Smooth muscle cell (in vitro differentiated cells): Measurements from ENCODE around the gene USP40. TPM values are rescaled to one million over a fixed set of nuclear protein-coding genes. Genes with fewer than 3 reads are reported as not detected.
"Not testable (repeated sequence)": the region's sequence is repeated elsewhere in the genome, so short reads cannot be mapped to it uniquely, and the experiment has no call there.

Experiments used
- DNase-seq: peaks from one replicate; lab custom pipeline; 2025; ENCODE audit not compliant: unreplicated experiment; lab: John Stamatoyannopoulos, UW
- H2AFZ ChIP-seq: fragments of 200-600 bp; sonication (generic); 2 replicates; pipeline ENCODE4 v1.6.0; 2016; ENCODE audit warnings: antibody characterized with exemption, low read depth, mild to moderate bottlenecking
- H3F3A ChIP-seq: fragments of 200-600 bp; sonication (generic); 2 replicates; pipeline ENCODE4 v1.6.0; 2017; ENCODE audit warnings: antibody characterized with exemption, low read depth
- H3K27ac ChIP-seq: fragments of 200-600 bp; sonication (generic); 2 replicates; pipeline ENCODE4 v1.5.1; 2016; ENCODE audit warnings: low read depth, mild to moderate bottlenecking
- H3K27me3 ChIP-seq: fragments of 200-600 bp; sonication (generic); 2 replicates; pipeline ENCODE4 v1.6.1; 2016; ENCODE audit warnings: low read depth, mild to moderate bottlenecking
- H3K36me3 ChIP-seq: fragments of 200-600 bp; sonication (generic); 2 replicates; pipeline ENCODE4 v1.5.1; 2016; ENCODE audit warnings: low read depth
- H3K4me1 ChIP-seq: fragments of 200-600 bp; sonication (generic); 2 replicates; pipeline ENCODE4 v1.5.1; 2016; ENCODE audit warnings: low read depth
- H3K4me2 ChIP-seq: fragments of 200-600 bp; sonication (generic); 2 replicates; pipeline ENCODE4 v1.6.0; 2016; ENCODE audit warnings: mild to moderate bottlenecking
- H3K4me3 ChIP-seq: fragments of 200-600 bp; sonication (generic); 2 replicates; pipeline ENCODE4 v1.5.1; 2016; ENCODE audit warnings: mild to moderate bottlenecking
- H3K79me2 ChIP-seq: fragments of 200-600 bp; sonication (generic); 2 replicates; pipeline ENCODE4 v1.6.0; 2016; ENCODE audit warnings: low read depth, mild to moderate bottlenecking
- H3K9ac ChIP-seq: fragments of 200-600 bp; sonication (generic); 2 replicates; pipeline ENCODE4 v1.6.0; 2016; ENCODE audit warnings: low read depth
- H3K9me3 ChIP-seq: fragments of 200-600 bp; sonication (generic); replicated peaks from 2 replicates; pipeline ENCODE4 v1.5.1; 2016; ENCODE audit warnings: low read depth
- H4K20me1 ChIP-seq: fragments of 200-600 bp; sonication (generic); 2 replicates; pipeline ENCODE4 v1.6.0; 2016; ENCODE audit warnings: low read depth
- WGBS: methylation state at CpG from one replicate; pipeline ENCODE4 v1.1.7; 2016; ENCODE audit warnings: low lambda C conversion rate; 5-methylcytosine and 5-hydroxymethylcytosine counted together
- polyA plus RNA-seq: library from polyadenylated mRNA; unstranded; fragments of >200 nt; fragmentation: Nextera tagmentation; extraction: Ambion mirVana; gene quantifications from 2 replicates; pipeline ENCODE4 v1.2.1, GENCODE V29; 2016
- total RNA-seq: library from RNA; depleted of rRNA; stranded (reverse); fragments of >200 nt; gene quantifications from 2 replicates; pipeline ENCODE4 v1.2.3, GENCODE V29; 2014
- TF ChIP-seq, protein P1 (sequence below): fragments of 200-600 bp; sonication (generic); IDR thresholded peaks from 2 replicates; pipeline ENCODE4 v1.5.1; 2017; ENCODE audit warnings: borderline replicate concordance, mild to moderate bottlenecking, antibody characterized with exemption; ENCODE audit not compliant: insufficient read depth, poor library complexity, severe bottlenecking

USP40 gene
- total and polyA plus RNA-seq, 2 experiments from 2014 or later: 9.4 to 23.6 TPM

DNA sequence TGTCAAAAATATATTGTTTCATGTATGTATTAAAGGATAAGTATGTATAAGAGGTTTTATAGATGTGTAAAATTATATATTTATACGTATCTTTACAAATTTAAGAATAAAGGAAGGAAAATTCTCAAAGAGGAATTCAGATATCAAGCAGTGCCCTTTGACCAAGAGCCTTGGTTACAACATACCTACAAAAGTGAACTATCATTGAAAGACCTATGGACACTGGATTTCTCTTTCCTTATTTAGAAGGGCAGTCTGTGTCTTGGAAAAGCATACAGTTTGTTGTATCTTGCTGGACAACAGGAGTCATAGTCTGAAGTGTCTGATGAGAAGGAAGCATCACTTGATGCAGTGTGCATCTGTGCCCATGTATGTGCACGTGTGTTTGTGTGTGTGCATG lies 21.8 kb upstream of the USP40 start:
- no peak overlapping the region for H3K27ac ChIP-seq
- H2AFZ ChIP-seq: no peak overlapping the region
- no peaks in the 10 kb centered on the region for H3K4me1 ChIP-seq
- H3K36me3 ChIP-seq: no peaks in the 10 kb centered on the region
- H3K27me3 ChIP-seq: no peaks in the 10 kb centered on the region
- H3F3A ChIP-seq: no peaks in the 10 kb centered on the region
- WGBS: 89% methylated on average over 2 of the region's 2 CpGs
- no peak for DNase-seq
- H3K79me2 ChIP-seq: no peaks in the 10 kb centered on the region
- H3K4me3 ChIP-seq: no peak overlapping the region
- H3K9me3 ChIP-seq: no peaks in the 10 kb centered on the region
- H3K4me2 ChIP-seq: no peak overlapping the region
- H4K20me1 ChIP-seq: no peaks in the 10 kb centered on the region
- H3K9ac ChIP-seq: no peak overlapping the region
- TF ChIP-seq, protein P1, sequence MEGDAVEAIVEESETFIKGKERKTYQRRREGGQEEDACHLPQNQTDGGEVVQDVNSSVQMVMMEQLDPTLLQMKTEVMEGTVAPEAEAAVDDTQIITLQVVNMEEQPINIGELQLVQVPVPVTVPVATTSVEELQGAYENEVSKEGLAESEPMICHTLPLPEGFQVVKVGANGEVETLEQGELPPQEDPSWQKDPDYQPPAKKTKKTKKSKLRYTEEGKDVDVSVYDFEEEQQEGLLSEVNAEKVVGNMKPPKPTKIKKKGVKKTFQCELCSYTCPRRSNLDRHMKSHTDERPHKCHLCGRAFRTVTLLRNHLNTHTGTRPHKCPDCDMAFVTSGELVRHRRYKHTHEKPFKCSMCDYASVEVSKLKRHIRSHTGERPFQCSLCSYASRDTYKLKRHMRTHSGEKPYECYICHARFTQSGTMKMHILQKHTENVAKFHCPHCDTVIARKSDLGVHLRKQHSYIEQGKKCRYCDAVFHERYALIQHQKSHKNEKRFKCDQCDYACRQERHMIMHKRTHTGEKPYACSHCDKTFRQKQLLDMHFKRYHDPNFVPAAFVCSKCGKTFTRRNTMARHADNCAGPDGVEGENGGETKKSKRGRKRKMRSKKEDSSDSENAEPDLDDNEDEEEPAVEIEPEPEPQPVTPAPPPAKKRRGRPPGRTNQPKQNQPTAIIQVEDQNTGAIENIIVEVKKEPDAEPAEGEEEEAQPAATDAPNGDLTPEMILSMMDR: no peak

DNA sequence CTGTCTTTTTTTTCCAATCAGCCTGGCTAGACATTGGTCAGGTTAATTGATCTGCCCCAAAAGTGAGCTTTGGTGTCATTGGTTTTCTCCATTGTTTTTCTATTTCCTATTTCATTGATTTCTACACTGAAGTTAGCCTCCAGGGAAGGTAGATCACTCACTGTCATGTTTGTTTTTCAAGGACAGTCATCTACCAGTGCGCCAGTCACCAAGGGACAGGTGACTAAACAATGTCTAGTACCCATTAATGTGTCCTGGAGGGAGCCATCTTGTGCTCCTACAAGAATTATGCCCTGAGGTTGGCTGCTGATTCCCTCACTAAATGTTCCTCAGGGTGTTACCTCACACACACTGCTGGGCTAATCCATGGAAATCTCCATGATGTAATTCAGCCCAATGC lies 17.6 kb upstream of the USP40 start:
- H3K9ac ChIP-seq: no peak overlapping the region
- TF ChIP-seq, protein P1: no peak
- no peaks in the 10 kb centered on the region for H4K20me1 ChIP-seq
- H3K79me2 ChIP-seq: no peaks in the 10 kb centered on the region
- no peaks in the 10 kb centered on the region for H3F3A ChIP-seq
- WGBS: 100% methylated on average over 1 of the region's 1 CpG
- H3K4me2 ChIP-seq: no peak overlapping the region
- no peak overlapping the region for H3K4me3 ChIP-seq
- H2AFZ ChIP-seq: no peak overlapping the region
- DNase-seq: no peak
- H3K4me1 ChIP-seq: no peaks in the 10 kb centered on the region
- H3K9me3 ChIP-seq: no peaks in the 10 kb centered on the region
- H3K27ac ChIP-seq: no peak overlapping the region
- no peaks in the 10 kb centered on the region for H3K27me3 ChIP-seq
- H3K36me3 ChIP-seq: no peaks in the 10 kb centered on the region

DNA sequence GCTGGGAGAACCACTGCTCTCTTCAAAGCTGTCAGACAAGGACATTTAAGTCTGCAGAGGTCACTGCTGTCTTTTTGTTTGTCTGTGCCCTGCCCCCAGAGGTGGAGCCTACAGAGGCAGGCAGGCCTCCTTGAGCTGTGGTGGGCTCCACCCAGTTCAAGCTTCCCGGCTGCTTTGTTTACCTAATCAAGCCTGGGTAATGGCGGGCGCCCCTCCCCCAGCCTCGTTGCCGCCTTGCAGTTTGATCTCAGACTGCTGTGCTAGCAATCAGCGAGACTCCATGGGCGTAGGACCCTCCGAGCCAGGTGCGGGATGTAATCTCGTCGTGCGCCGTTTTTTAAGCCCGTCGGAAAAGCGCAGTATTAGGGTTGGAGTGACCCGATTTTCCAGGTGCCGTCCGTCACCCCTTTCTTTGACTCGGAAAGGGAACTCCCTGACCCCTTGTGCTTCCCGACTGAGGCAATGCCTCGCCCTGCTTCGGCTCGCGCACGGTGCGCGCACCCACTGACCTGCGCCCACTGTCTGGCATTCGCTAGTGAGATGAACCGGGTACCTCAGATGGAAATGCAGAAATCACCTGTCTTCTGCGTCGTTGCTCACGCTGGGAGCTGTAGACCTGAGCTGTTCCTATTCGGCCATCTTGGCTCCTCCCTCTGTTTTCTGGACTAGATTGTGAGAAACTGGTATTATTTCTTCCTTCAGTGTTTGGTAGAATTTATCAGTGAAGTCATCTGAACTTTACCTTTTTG lies 16.8 kb upstream of the USP40 start:
- not testable (repeated sequence) for H3K4me3 ChIP-seq
- WGBS: 79% methylated on average over 35 of the region's 35 CpGs

DNA sequence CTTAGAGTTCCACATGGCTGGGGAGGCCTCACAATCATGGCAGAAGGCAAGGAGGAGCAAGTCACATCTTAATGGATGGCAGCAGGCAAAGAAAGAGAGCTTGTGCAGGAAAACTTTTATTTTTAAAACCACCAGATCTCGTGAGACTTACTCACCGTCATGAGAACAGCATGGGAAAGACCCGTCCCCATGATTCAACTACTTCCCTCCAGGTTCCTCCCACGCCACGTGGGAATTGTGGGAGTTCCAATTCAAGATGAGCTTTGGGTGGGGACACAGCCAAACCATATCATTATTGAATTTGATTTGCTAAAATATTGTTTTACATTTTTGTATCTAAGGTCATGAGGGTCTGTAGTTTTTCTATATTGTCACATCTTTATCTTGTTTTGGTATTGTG lies 10.8 kb upstream of the USP40 start:
- WGBS: 72% methylated on average over 5 of the region's 5 CpGs
- not testable (repeated sequence) for DNase-seq

More for the DNA sequence above, 16.8 kb upstream of the USP40 start:
- H4K20me1 ChIP-seq, H3K36me3 ChIP-seq, DNase-seq, H2AFZ ChIP-seq, H3K27ac ChIP-seq, H3K27me3 ChIP-seq, H3K4me2 ChIP-seq, H3K4me1 ChIP-seq, H3K9ac ChIP-seq, H3K79me2 ChIP-seq, H3F3A ChIP-seq, H3K9me3 ChIP-seq: not testable (repeated sequence)

DNA sequence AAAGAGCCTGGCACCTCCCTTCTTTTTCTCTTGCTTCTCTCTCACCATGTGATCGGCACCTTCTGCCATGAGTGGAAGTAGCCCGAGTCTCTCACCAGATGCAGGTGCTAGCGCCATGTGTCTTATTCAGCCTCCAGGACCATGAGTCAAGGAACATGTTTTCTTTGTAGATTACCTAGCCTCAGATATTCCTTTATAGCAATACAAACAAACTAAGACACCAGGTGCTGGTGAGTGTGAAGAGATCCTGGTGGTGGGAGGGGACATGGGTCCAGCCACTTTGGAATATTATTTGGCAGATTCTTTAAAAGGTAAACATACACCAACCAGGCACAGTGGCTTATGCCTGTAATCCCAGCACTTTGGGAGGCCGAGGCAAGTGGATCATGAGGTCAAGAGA lies 5.9 kb upstream of the USP40 start:
- Histone ChIP-seq H3K9me3 (no peaks in the 10 kb centered on the region), H3K4me2 (no peak overlapping the region), H3K4me3 (no peak overlapping the region), H2AFZ (no peak overlapping the region), H3K27ac (no peak overlapping the region), H3K4me1 (no peaks in the 10 kb centered on the region), H3K27me3 (no peaks in the 10 kb centered on the region), H3K9ac (no peak overlapping the region), H3K79me2 (no peaks in the 10 kb centered on the region), H3K36me3 (no peaks in the 10 kb centered on the region), H3F3A (no peaks in the 10 kb centered on the region), H4K20me1 (no peaks in the 10 kb centered on the region)
- DNase-seq: no peak
- TF ChIP-seq, protein P1: no peak
- 88% methylated on average over 4 of the region's 4 CpGs for WGBS

More for the DNA sequence above, 10.8 kb upstream of the USP40 start:
- not testable (repeated sequence) for H3K4me2 ChIP-seq, H3K79me2 ChIP-seq, H3K4me3 ChIP-seq, H3K9me3 ChIP-seq, H3F3A ChIP-seq, H4K20me1 ChIP-seq, H3K36me3 ChIP-seq, H3K4me1 ChIP-seq, H3K27me3 ChIP-seq, H3K9ac ChIP-seq, H3K27ac ChIP-seq, H2AFZ ChIP-seq
